GM19452 (cell line): ENCODE data around the gene SELENOI.

Source experiments
- ATAC-seq: cut with Tn5 transposase; IDR thresholded peaks from one replicate; pipeline ENCODE4 v1.9.1; 2021; ENCODE audit not compliant: unreplicated experiment

Gene SELENOI

DNA sequence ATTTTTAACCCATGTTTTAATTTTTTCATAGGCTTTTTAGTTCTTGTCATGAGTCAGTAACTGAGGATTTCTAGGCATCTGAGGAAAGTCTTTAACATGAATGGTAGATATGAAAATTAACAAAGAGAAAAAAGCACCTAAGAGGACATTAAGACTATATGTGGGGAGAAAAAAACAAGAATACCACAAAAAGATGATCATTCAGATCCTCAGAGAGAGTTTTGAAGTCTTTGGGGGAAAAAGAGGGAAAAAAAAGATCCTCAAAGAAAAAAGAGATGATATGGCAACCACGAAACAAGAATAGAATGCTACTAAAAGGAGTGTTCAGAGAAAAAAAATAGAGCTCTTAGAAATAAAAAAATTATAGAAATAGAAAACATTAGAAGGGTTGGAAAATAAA is 63.8 kb downstream of the SELENOI start:
- no peak for ATAC-seq

DNA sequence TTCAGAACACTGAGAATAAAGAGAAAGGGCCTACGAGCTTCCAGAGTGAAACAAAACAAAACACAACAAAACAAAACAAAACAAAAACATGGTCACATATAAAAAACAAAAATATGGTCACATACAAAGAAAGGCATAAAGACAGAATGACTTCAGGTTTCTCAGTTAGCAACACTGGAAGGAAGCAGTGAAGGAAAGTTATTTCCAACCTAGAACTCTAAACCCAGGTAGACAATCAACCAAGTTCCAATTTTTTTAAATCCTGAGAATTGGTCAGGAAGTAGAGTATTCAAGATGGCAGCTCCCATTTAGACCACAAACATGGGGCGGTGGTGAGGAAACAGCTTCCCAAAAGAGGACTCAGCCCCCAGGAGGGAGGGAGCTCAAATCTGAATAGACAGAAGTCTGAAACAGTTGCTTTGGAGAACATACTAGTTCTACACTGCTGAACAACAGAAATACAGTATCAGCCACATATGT is 64.9 kb downstream of the SELENOI start:
- no peak for ATAC-seq

DNA sequence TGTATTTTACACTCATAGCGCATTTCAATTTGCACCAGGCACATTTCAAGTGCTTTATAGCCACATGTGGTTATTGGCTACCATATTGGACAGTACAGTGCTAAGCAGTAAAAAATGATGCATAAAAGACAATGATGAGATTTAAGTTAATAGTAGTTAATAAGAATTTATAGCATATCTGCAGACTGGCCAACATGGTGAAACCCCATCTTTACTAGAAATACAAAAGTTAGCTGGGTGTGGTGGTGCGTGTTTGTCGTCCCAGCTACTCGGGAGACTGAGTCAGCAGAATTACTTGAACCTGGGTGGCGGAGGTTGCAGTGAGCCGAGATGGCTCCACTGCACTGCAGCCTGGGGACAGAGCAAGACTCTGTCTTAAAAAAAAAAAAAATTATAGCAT is 65.5 kb downstream of the SELENOI start:
- ATAC-seq = no peak

DNA sequence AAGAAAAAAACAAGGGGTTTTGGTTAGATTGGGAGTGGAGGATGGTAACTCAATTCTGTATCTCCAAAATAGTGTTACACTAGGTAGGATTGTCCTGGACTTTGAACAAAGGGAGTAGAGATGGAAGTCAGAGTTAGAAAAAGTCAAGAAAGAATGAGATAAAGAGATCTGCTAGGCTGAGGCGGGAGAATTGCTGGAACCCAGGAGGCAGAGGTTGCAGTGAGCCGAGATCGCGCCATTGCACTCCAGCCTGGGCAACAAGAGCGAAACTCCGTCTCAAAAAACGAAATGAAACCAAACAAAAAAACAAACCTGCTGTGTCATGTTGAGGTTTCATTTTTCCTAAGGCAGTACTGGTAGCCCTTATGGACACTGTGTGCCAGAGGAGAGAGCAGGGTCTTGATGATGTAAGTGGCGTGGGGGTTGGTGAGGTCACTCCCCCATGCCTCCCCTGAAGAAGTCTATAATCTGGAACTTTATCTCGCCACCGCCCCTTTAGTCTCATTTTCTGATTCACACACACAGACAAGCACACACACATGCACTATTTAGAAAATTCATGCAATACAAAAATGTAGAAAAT is 66.2 kb downstream of the SELENOI start:
- ATAC-seq = no peak

DNA sequence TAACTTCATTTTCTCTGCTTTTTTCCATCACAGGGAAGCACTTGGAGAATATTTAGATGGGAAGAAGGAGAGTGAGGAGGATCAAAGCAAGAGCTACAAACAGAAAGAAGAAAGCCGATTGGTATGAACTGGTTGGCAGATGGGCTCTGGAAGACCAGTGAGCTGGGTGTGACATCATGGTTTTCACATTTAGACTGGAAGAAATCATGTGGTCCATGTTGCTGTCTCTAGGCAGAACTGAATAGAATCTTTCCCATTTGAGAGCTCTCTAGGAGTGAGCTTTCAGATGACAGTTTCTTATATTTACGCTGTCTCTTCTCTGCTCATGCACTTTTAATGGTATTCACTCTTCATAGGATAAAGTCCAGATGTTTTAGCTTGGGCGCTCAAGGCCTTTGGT is 68.4 kb downstream of the SELENOI start:
- ATAC-seq = no peak

DNA sequence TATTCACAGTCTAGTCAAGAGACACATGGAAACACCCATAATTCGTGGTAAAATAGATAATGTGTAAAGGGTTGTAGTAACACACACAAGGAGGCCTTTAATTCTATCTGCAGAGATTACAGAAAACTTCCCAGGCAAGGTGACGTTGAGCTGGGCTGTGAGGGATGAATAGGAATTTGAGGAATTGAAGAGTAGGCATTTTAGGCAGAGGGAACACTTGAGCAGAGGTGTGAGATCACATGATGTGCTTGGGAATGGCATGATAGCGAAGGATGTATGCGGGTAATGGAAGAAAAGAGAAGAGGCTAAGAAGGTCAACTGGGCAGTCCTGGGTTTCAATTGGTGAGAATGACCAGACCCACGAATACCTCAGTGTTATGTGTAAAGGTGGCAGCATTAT is 76.0 kb downstream of the SELENOI start:
- no peak for ATAC-seq

DNA sequence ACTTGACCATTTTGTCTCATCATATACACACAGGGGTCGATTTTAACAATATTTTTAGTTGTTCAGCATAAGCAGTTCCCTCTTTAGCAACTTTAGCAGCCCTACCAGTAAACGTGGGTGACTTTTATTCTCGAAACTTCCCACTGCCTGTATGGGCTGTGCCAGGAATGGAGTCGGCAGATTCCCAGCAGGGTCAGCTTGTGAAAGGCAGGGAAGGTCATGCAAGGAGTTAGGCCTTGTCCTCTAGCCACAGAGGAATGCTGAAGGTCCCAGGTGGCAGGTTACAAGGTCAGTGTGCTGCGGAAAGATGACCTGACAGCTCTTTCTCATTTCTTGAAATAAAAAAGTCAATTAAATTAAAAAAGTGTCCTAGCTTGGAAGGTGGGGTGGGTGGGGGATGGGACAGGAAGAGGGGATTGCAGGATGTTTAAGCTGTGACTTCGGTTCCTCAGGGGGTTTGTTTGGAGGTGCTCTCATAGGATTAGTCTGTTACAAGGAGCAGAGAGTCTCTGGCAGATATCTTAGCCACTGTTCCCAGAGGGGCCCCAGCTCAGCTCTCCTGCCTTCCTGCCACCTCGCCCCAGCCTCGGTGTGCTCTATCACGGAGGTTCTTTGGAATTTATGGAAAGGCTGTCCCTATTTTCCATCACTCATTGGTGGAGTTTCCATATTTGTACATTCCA is 77.1 kb downstream of the SELENOI start:
- no peak for ATAC-seq

DNA sequence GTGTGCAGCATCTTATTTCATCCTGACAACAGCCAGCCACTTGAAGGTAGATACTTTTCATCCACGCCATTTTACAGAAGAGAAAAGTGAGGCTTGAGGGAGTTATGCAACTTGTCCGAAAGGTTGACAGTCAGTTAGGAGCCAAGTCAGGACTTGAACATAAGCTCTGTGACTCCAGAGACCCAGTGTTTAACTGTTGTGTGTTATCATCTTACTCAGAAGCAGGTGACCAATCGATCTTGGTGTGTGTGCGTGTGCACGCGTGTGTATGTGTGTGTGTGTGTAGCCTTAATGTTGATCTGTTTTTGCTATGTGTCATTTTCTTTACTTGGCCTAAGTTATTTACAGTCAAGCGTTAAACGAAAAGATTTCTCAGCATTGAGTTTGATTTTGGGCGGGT is 77.8 kb downstream of the SELENOI start:
- no peak for ATAC-seq

DNA sequence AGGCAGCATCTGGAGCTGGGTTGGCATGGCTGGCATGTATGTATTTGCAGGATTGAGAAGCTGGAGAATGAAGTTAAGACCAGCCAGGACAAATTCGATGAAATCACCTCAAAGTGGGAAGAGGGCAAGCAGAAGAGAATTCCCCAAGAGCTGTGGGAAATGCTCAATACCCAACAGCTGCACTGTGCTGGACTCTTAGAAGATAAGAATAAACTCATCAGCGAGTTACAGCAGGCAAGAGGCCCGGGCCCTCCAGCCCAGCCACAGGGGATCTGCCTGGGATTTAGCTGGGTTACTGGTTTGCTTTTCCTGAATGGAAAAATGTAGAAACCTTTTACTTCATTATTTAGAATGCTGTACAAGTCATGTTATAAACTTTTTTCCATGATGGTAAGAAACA is 78.3 kb downstream of the SELENOI start:
- ATAC-seq = no peak

DNA sequence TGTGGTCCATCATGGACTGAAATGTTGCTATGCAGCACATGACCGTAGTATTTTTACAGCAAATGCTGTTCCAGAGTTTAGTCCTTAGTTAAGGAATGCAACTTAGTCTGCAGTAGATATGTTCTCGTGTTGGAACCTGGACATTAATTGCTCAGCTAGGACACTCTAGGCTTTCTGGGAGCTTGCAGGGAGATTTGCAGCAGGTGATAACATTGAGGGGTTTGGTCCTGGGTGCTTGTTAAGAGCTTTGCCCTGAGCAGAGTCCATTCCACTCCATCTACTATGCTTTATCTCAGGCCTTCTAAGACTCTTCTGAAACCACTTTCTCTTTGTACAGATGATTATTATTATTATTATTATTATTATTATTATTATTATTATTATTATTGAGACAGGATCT is 82.9 kb downstream of the SELENOI start:
- ATAC-seq = no peak

DNA sequence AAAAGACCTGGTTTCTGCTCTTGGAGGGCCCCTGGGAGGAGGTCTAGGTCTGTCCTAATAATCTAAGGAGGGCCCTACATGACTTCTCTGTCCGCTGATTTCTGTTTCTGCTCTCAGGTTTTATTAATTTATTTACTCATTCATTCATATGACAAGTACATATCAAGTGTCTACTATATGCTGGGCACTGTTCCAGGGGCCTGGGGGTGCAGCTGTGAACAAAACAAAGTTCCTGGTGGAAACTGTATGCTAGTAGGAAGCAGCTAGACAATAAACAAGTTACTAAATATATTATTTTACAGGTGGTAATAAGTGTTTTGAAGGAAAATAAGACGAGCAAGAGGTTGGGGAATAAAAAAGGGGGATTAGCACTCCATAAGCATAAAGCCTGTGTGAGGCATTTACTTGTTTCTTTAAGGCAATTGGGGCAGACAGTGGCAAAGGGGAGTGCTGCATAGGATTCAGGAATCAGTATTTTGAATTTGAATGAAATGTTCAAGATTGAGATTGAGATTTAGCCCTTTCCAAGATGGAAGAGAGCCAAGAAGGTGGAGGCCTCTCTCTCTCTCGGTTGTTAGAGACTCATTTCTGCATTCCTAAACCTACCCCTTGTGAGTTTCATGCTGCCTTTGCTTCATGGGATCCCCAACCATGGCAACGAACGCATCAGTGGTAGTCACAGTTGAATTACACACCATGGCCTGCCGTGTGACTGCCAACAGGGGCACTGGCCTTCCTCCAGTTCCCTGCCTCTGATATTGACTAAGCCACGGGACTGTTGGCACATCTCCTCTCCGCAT is 84.0 kb downstream of the SELENOI start:
- ATAC-seq = no peak

DNA sequence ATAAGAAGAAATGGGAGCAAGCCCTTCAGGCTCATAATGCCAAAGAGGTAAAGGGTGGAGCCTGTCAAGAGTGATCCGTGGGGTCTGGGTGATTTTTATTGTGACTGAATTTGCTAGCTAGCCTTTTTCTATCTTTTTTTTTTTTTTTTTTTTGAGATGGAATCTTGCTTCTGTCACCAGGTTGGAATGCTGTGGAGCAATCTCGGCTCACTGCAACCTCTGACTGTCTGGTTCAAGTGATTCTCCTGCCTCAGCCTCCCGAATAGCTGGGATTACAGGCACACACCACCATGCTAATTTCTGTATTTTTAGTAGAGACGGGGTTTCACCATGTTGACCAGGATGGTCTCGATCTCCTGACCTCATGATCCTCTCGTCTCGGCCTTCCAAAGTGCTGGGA is 84.9 kb downstream of the SELENOI start:
- no peak for ATAC-seq

DNA sequence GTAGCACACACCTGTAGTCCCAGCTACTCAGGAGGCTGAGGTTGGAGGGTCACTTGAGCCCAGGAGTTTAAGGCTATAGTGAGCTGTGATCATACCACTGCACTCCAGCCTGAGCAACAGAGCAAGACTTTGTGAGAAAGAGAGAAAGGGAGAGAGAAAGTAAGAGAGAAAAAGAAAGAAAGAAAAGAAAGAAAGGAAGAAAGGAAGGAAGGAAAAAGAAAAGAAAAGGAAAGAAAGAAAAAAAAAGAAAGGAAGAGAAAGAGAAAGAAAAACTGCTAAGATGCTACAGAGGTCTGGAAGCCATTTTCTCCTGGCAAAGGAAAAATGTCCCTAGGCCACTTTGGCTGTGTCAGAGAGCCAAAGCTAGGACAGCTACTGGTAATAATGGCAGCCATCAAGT is 86.4 kb downstream of the SELENOI start:
- no peak for ATAC-seq

DNA sequence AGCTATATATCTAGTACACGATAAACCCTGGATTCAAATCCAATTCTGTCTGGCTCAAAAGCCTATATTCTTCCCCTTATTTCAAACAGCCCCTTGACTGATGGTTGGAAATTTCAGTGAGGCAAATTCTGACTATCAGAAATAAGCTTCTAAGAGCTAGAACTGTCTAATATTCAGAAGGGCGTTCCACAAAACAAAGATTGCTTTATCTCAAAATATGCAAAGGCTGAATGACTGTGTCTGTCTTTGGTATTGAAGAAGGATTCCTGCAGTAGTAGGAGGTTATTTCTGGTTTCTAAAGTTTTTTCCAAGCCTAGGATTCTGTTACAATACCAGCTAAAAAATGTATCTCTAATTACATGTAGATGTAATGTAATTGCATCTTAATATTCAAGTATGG is 86.9 kb downstream of the SELENOI start:
- no peak for ATAC-seq

DNA sequence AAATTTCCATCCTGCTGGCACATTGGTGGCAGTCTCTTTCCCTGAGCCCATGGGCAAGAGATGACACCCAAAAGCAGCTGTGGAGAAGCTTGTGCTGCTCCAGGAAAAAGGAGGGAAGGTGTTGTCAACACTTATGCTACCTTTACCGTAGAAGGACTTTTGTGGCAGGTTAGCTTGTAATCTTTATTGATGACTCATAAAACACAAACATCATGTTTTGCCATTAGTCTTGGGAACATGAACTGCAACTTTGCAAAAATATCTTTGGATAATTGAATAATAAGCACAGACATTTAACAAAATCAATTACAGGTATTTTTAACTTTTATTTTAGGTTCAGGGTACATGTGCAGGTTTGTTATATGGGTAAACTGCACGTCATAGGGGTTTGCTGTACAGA is 89.2 kb downstream of the SELENOI start:
- no peak for ATAC-seq

DNA sequence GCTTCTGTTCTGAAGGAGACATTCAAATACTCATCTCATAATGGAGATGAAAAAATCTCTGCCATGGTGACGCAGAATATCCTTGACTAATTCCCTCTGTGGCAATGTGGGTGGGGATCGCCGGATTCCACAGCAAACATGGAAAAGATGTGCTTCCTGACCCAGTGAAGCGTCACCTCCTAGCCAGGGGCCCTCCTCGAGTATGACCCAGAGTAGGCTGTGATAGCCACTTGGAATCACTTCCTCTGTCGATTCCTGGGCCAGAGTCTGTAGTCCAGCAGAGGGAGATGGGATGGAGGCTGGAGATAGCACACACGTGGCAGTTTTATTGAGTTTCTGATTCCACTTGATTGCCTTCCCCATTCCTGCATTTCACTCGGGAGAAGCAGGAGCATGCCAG is 92.6 kb downstream of the SELENOI start:
- no peak for ATAC-seq

DNA sequence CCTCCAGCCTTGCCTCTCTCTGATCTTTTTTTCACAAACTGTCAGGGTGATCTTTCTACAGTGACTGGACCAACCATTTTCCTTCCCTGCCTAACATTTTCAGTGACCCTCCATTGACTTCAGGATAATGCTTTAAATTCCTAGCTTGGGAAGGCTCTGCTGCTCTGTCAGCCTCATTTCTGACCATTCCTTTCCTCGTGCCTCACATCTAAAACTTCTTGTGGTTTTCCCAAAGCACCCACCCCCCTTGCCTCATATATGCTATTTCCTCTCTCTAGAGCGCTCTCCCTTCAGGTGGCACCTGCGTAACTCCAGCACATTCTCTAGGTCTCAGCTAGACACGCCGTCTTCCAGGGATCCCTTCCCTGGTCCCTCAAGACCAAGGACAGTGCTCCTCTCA is 93.0 kb downstream of the SELENOI start:
- ATAC-seq = no peak

DNA sequence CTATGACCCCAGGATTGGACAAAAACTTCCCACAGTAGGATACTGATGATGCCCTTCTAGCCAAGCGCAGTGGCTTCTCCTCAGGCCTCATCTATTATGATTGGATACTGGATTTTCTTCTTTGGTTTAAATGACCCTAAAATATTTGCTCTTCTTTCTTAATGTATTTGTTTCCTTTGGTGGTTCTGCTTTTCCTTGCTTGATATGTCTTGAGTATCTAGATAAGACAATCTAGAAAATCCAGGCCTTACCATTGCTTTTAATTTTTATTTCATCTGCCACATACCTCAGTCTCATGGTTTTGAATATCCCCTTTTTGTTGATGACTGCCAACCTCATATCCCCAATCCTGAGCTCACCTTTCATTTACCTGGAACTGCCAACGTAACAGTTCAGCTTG is 96.4 kb downstream of the SELENOI start:
- no peak for ATAC-seq

DNA sequence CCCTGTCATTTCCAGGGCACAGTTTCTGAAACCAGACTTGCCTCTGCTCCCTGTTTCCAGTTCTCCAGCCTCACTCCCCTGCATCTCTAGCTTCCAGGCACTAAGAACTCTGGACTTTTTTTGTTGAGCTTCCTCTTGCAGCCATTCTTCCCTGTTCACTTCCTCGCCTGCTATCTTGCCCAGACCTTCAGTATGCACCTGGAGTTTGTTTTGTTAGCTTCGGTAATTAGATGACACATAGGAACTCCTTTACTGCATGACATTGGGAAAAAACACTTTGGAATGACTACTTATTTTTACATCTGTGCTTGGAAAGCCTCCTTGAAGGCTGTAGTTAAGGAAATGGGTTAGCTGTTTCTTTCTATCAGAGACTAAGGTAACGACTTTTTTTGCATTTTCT is 96.8 kb downstream of the SELENOI start:
- ATAC-seq = no peak

DNA sequence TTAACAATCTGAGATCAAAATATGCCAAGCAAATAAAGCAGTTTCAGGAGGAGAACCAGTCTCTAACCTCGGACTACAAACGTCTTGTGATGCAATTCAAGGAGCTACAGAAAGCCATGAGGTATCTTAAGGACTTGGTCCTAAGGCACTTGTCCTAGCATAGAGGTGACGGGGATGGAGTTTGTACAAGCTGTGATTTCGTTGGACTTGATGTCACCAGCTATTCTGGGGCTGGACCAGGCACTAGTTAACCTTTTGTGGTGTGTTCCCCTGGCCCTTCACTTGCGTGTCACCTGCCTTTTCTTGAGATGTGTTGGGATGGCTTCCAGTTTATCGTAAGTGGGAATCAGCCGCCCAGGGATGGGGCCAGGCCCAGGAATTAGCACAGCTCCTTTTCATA is 98.3 kb downstream of the SELENOI start:
- no peak for ATAC-seq
